Vagina (tissue), 2 donors: ENCODE data around the gene NRBF2.
"Not testable (repeated sequence)": the region's sequence is repeated elsewhere in the genome, so short reads cannot be mapped to it uniquely, and the experiment has no call there.

ENCODE experiments used
- POLR2A ChIP-seq, 2 donors: fragments of 450-650 bp; IDR thresholded peaks; one replicate each; pipeline ENCODE4 v1.6.1; 2017; ENCODE audit warnings: antibody characterized with exemption in 2 of 2, mild to moderate bottlenecking in 2 of 2, moderate library complexity in 2 of 2
- POLR2AphosphoS5 ChIP-seq, 2 donors: sonication (generic); formaldehyde crosslinking; IDR thresholded peaks; one replicate each; pipeline ENCODE4 v1.9.0; 2017; ENCODE audit warnings: antibody characterized with exemption in 2 of 2, mild to moderate bottlenecking in 2 of 2, low read depth in 1 of 2; ENCODE audit not compliant: insufficient read depth in 1 of 2

- TF ChIP-seq POLR2A (IDR thresholded peaks at IDR 0.05); POLR2AphosphoS5 (IDR thresholded peaks at IDR 0.05; ENCODE audit: insufficient read depth in 1 of 2, low read depth in 1 of 2): not testable (repeated sequence)
These were observed 29.9 kb upstream of the NRBF2 start for GRCh38 chr10:63103178-63103577.
